Activated CD8-positive, alpha-beta memory T cell treated with anti-CD3 and anti-CD28 coated beads, Interleukin-2, amount 50 U/mL, for 1 hour (primary cell): Measurements from ENCODE around the gene USP20.
"Not testable (repeated sequence)": the region's sequence is repeated elsewhere in the genome, so short reads cannot be mapped to it uniquely, and the experiment has no call there.

Experiments used
- DNase-seq: peaks from one replicate; pipeline ENCODE4 v3.0.0-alpha.2; 2020; ENCODE audit errors: extremely low read depth

Gene USP20

GRCh38 chr9:129889941-129890717, 54.9 kb downstream of the USP20 start:
- DNase-seq = peak; percentile 41

GRCh38 chr9:129890718-129891299, 55.6 kb downstream of the USP20 start:
- not testable (repeated sequence) for DNase-seq

GRCh38 chr9:129891569-129891968, 56.3 kb downstream of the USP20 start:
- DNase-seq = no peak

GRCh38 chr9:129894120-129894823, 59.0 kb downstream of the USP20 start:
- no peak for DNase-seq

- DNase-seq = no peak
Measured at GRCh38 chr9:129895376-129896268, 60.4 kb downstream of the USP20 start.

- no peak for DNase-seq
Measured at GRCh38 chr9:129897263-129897662, 62.0 kb downstream of the USP20 start.

- DNase-seq = no peak
Measured at GRCh38 chr9:129898185-129898584, 62.9 kb downstream of the USP20 start.

GRCh38 chr9:129899620-129900019, 64.4 kb downstream of the USP20 start:
- DNase-seq = no peak

GRCh38 chr9:129900263-129901027, 65.2 kb downstream of the USP20 start:
- DNase-seq = no peak

GRCh38 chr9:129901993-129902739, 66.9 kb downstream of the USP20 start:
- DNase-seq = no peak

- no peak for DNase-seq
Measured at GRCh38 chr9:129902740-129903134, 67.5 kb downstream of the USP20 start.

- no peak for DNase-seq
Measured at GRCh38 chr9:129904734-129905133, 69.5 kb downstream of the USP20 start.

GRCh38 chr9:129906298-129906697, 71.0 kb downstream of the USP20 start:
- DNase-seq = no peak

GRCh38 chr9:129907201-129907600, 71.9 kb downstream of the USP20 start:
- DNase-seq = no peak

- no peak for DNase-seq
Measured at GRCh38 chr9:129908906-129909305, 73.6 kb downstream of the USP20 start.

GRCh38 chr9:129909851-129910250, 74.6 kb downstream of the USP20 start:
- DNase-seq = no peak

- no peak for DNase-seq
Measured at GRCh38 chr9:129910628-129911567, 75.6 kb downstream of the USP20 start.

GRCh38 chr9:129914051-129914450, 78.8 kb downstream of the USP20 start:
- no peak for DNase-seq

GRCh38 chr9:129916707-129917106, 81.4 kb downstream of the USP20 start:
- DNase-seq = no peak
